Spinal cord (tissue), 10 donors: ENCODE data around the gene TREH. TPM values are rescaled to one million over a fixed set of nuclear protein-coding genes. Genes with fewer than 3 reads are reported as not detected.

Experiments
- DNase-seq, 6 donors: peaks; one replicate each; pipeline versions ENCODE4 v3.0.0 to v3.0.0-alpha.2; 2013 to 2015; ENCODE audit warnings: low spot score in 6 of 6, low read depth in 4 of 6
- H3K27ac ChIP-seq: one replicate; pipeline ENCODE4 v1.5.1; 2013; ENCODE audit warnings: low read depth, low read length, control low read depth
- H3K27me3 ChIP-seq: one replicate; pipeline ENCODE4 v1.6.1; 2013; ENCODE audit warnings: low read length; ENCODE audit not compliant: control insufficient read depth, insufficient read depth
- H3K36me3 ChIP-seq: one replicate; pipeline ENCODE4 v1.6.1; 2013; ENCODE audit warnings: low read length; ENCODE audit not compliant: control insufficient read depth, insufficient read depth
- H3K4me1 ChIP-seq: one replicate; pipeline ENCODE4 v1.6.1; 2013; ENCODE audit warnings: low read length; ENCODE audit not compliant: control insufficient read depth, insufficient read depth
- H3K4me3 ChIP-seq: one replicate; pipeline ENCODE4 v1.5.1; 2013; ENCODE audit warnings: low read depth, low read length, control low read depth
- H3K9me3 ChIP-seq: one replicate; pipeline ENCODE4 v1.6.1; 2013; ENCODE audit warnings: low read length; ENCODE audit not compliant: control insufficient read depth, insufficient read depth
- WGBS: methylation state at CpG from one replicate; pipeline ENCODE4 v1.1.5; 2013; ENCODE audit warnings: missing lambda C conversion rate; ENCODE audit not compliant: insufficient coverage; 5-methylcytosine and 5-hydroxymethylcytosine counted together
- polyA plus RNA-seq, 2 donors: library from polyadenylated mRNA; unstranded; fragments of 120-200 nt; gene quantifications; one replicate each; pipeline ENCODE4 v1.2.1, GENCODE V29; 2013; ENCODE audit not compliant: insufficient read length in 2 of 2
- total RNA-seq, 2 donors: library from RNA; depleted of rRNA in 1 of 2; stranded (reverse); fragments of 120-200 nt in 1 of 2; fragments of >200 nt in 1 of 2; gene quantifications; one replicate each; pipeline versions ENCODE4 v1.2.3 to v1.2.4, GENCODE V29; 2013 to 2014
- donor health status: healthy.

The TREH gene
- total and polyA plus RNA-seq, 4 donors = 1.5 to 3.8 TPM; not detected in 2

- Histone ChIP-seq H3K9me3 (no peaks in the 10 kb centered on the region), H3K4me1 (peaks cover 23% of the 10 kb centered on the region), H3K27me3 (no peaks in the 10 kb centered on the region), H3K27ac (peak overlapping the region; percentile 84), H3K4me3 (no peak overlapping the region), H3K36me3 (peaks cover 97% of the 10 kb centered on the region)
- DNase-seq = peak in 2 of 6 donors; percentile 64 to 87
- WGBS = 23% methylated on average over 20 of the region's 41 CpGs
Measured at GRCh38 chr11:118634431-118635236, 44.8 kb downstream of the TREH start.

- Histone ChIP-seq H3K27ac (peak overlapping the region; percentile 84), H3K9me3 (no peaks in the 10 kb centered on the region), H3K27me3 (no peaks in the 10 kb centered on the region), H3K4me1 (peaks cover 27% of the 10 kb centered on the region), H3K36me3 (peaks cover 97% of the 10 kb centered on the region), H3K4me3 (no peak overlapping the region)
- 43% methylated on average over 1 of the region's 4 CpGs for WGBS
- no peak for DNase-seq
Measured at GRCh38 chr11:118633979-118634378, 45.5 kb downstream of the TREH start.

GRCh38 chr11:118633319-118633690, 46.1 kb downstream of the TREH start:
- DNase-seq = no peak
- no peaks in the 10 kb centered on the region for H3K27me3 ChIP-seq
- H3K4me1 ChIP-seq = peaks cover 31% of the 10 kb centered on the region
- WGBS = no CpG with 5 or more reads among the region's 1 CpG
- no peaks in the 10 kb centered on the region for H3K9me3 ChIP-seq
- peaks cover 97% of the 10 kb centered on the region for H3K36me3 ChIP-seq
- H3K27ac ChIP-seq = no peak overlapping the region
- no peak overlapping the region for H3K4me3 ChIP-seq

GRCh38 chr11:118632577-118633318, 46.7 kb downstream of the TREH start:
- Histone ChIP-seq H3K9me3 (no peaks in the 10 kb centered on the region), H3K27ac (no peak overlapping the region), H3K36me3 (peaks cover 97% of the 10 kb centered on the region), H3K27me3 (no peaks in the 10 kb centered on the region), H3K4me3 (no peak overlapping the region), H3K4me1 (peaks cover 37% of the 10 kb centered on the region)
- WGBS = 85% methylated on average over 7 of the region's 9 CpGs
- no peak for DNase-seq

GRCh38 chr11:118631142-118631909, 48.1 kb downstream of the TREH start:
- Histone ChIP-seq H3K4me3 (no peak overlapping the region), H3K4me1 (peaks cover 41% of the 10 kb centered on the region), H3K9me3 (no peaks in the 10 kb centered on the region), H3K27me3 (no peaks in the 10 kb centered on the region), H3K27ac (no peak overlapping the region), H3K36me3 (peaks cover 96% of the 10 kb centered on the region)
- DNase-seq = no peak
- 95% methylated on average over 12 of the region's 14 CpGs for WGBS

- H3K36me3 ChIP-seq = peaks cover 96% of the 10 kb centered on the region
- WGBS = 91% methylated on average over 3 of the region's 6 CpGs
- H3K27me3 ChIP-seq = no peaks in the 10 kb centered on the region
- no peaks in the 10 kb centered on the region for H3K9me3 ChIP-seq
- H3K4me1 ChIP-seq = peaks cover 40% of the 10 kb centered on the region
- no peak overlapping the region for H3K27ac ChIP-seq
- H3K4me3 ChIP-seq = no peak overlapping the region
- no peak for DNase-seq
Measured at GRCh38 chr11:118629761-118630661, 49.4 kb downstream of the TREH start.

- H3K4me1 ChIP-seq = peaks cover 34% of the 10 kb centered on the region
- 48% methylated on average over 4 of the region's 5 CpGs for WGBS
- DNase-seq = no peak
- no peak overlapping the region for H3K27ac ChIP-seq
- peaks cover 92% of the 10 kb centered on the region for H3K36me3 ChIP-seq
- no peaks in the 10 kb centered on the region for H3K27me3 ChIP-seq
- H3K9me3 ChIP-seq = no peaks in the 10 kb centered on the region
- H3K4me3 ChIP-seq = no peak overlapping the region
Measured at GRCh38 chr11:118628861-118629549, 50.4 kb downstream of the TREH start.

GRCh38 chr11:118628432-118628831, 51.0 kb downstream of the TREH start:
- peak in 1 of 6 donors; percentile 23 for DNase-seq
- 48% methylated on average over 10 of the region's 13 CpGs for WGBS
- no peaks in the 10 kb centered on the region for H3K9me3 ChIP-seq
- H3K4me1 ChIP-seq = peaks cover 31% of the 10 kb centered on the region
- no peaks in the 10 kb centered on the region for H3K27me3 ChIP-seq
- no peak overlapping the region for H3K4me3 ChIP-seq
- peaks cover 86% of the 10 kb centered on the region for H3K36me3 ChIP-seq
- H3K27ac ChIP-seq = no peak overlapping the region
